Skin epidermis (tissue), 12 donors: ENCODE data around the gene SF3B3.

Source experiments
- H3K27ac ChIP-seq, 21 experiments: fragments of 200-600 bp; sonication (generic) in 11 of 21; one replicate each; pipeline ENCODE4 v1.5.0; 2020; ENCODE audit warnings: mild to moderate bottlenecking in 3 of 21, inconsistent platforms in 2 of 21, moderate library complexity in 2 of 21
- H3K4me3 ChIP-seq, 7 experiments: fragments of 200-600 bp; sonication (generic) in 2 of 7; one replicate each; pipeline ENCODE4 v1.5.0; 2020; ENCODE audit warnings: inconsistent platforms in 2 of 7, mild to moderate bottlenecking in 2 of 7, moderate library complexity in 1 of 7

Gene SF3B3

GRCh38 chr16:70523743-70524398 is at the start of gene SF3B3:
TSS of gene SF3B3 (plus strand) at chr16:70523816. CDS start at chr16:70526657, 2,841 bp downstream.
- Histone ChIP-seq H3K27ac (peak within 1 kb of the TSS; percentile 78 to 94 (median 91)), H3K4me3 (peak within 1 kb of the TSS; percentile 68 to 95 (median 89))

- Histone ChIP-seq H3K4me3 (no peak overlapping the region), H3K27ac (no peak overlapping the region)
These were observed 49.1 kb upstream of the SF3B3 start for GRCh38 chr16:70474320-70475053.

- H3K4me3 ChIP-seq: no peak overlapping the region
- H3K27ac ChIP-seq: no peak overlapping the region
These were observed 48.4 kb upstream of the SF3B3 start for GRCh38 chr16:70475054-70475871.

- peak overlapping the region in 15 of 21 experiments; percentile 4 to 76 (median 37) for H3K27ac ChIP-seq
- no peak overlapping the region for H3K4me3 ChIP-seq
These were observed 47.2 kb upstream of the SF3B3 start for GRCh38 chr16:70476272-70477020.

GRCh38 chr16:70478169-70478568 is 45.4 kb upstream of the SF3B3 start:
- H3K4me3 ChIP-seq: no peak overlapping the region
- H3K27ac ChIP-seq: peak overlapping the region in 7 of 21 experiments; percentile 5 to 29 (median 22)

GRCh38 chr16:70478912-70479341 is 44.7 kb upstream of the SF3B3 start:
- H3K27ac ChIP-seq: peak overlapping the region in 7 of 21 experiments; percentile 1 to 45 (median 28)
- no peak overlapping the region for H3K4me3 ChIP-seq

- Histone ChIP-seq H3K27ac (no peak overlapping the region), H3K4me3 (no peak overlapping the region)
These were observed 43.2 kb upstream of the SF3B3 start for GRCh38 chr16:70480127-70481105.

- H3K27ac ChIP-seq: no peak overlapping the region
These were observed 41.6 kb upstream of the SF3B3 start for GRCh38 chr16:70481929-70482536.

GRCh38 chr16:70482624-70483023 is 41.0 kb upstream of the SF3B3 start:
- no peak overlapping the region for H3K27ac ChIP-seq
- H3K4me3 ChIP-seq: no peak overlapping the region

More at GRCh38 chr16:70481929-70482536, 41.6 kb upstream of the SF3B3 start:
- no peak overlapping the region for H3K4me3 ChIP-seq

GRCh38 chr16:70483426-70483825 is 40.2 kb upstream of the SF3B3 start:
- Histone ChIP-seq H3K27ac (no peak overlapping the region), H3K4me3 (no peak overlapping the region)

- no peak overlapping the region for H3K27ac ChIP-seq
- H3K4me3 ChIP-seq: no peak overlapping the region
These were observed 38.7 kb upstream of the SF3B3 start for GRCh38 chr16:70484867-70485266.

- Histone ChIP-seq H3K4me3 (no peak overlapping the region), H3K27ac (no peak overlapping the region)
These were observed 33.4 kb upstream of the SF3B3 start for GRCh38 chr16:70490261-70490660.

- Histone ChIP-seq H3K27ac (no peak overlapping the region), H3K4me3 (no peak overlapping the region)
These were observed 29.8 kb upstream of the SF3B3 start for GRCh38 chr16:70493802-70494201.

- H3K27ac ChIP-seq: no peak overlapping the region
- H3K4me3 ChIP-seq: no peak overlapping the region
These were observed 29.3 kb upstream of the SF3B3 start for GRCh38 chr16:70494202-70494770.

GRCh38 chr16:70494777-70495176 is 28.8 kb upstream of the SF3B3 start:
- Histone ChIP-seq H3K4me3 (no peak overlapping the region), H3K27ac (no peak overlapping the region)

- no peak overlapping the region for H3K27ac ChIP-seq
- H3K4me3 ChIP-seq: no peak overlapping the region
These were observed 28.0 kb upstream of the SF3B3 start for GRCh38 chr16:70495425-70496182.

GRCh38 chr16:70496513-70496912 is 27.1 kb upstream of the SF3B3 start:
- no peak overlapping the region for H3K27ac ChIP-seq
- no peak overlapping the region for H3K4me3 ChIP-seq
